Loucy (cell line): ENCODE data around the gene SEPTIN2.
"Not testable (repeated sequence)": the region's sequence is repeated elsewhere in the genome, so short reads cannot be mapped to it uniquely, and the experiment has no call there.

Experiments
- EZH2phosphoT487 ChIP-seq: fragments of 200-600 bp; IDR thresholded peaks from 2 replicates; pipeline ENCODE4 v1.6.1; 2018; ENCODE audit warnings: antibody characterized with exemption, mild to moderate bottlenecking, moderate library complexity, borderline replicate concordance
- TF ChIP-seq, protein P1 (sequence below): fragments of 200-600 bp; sonication (generic); conservative IDR thresholded peaks from 2 replicates; pipeline ENCODE4 v1.5.1; 2014; ENCODE audit warnings: mild to moderate bottlenecking, antibody characterized with exemption, low read length

- TF ChIP-seq, protein P1, sequence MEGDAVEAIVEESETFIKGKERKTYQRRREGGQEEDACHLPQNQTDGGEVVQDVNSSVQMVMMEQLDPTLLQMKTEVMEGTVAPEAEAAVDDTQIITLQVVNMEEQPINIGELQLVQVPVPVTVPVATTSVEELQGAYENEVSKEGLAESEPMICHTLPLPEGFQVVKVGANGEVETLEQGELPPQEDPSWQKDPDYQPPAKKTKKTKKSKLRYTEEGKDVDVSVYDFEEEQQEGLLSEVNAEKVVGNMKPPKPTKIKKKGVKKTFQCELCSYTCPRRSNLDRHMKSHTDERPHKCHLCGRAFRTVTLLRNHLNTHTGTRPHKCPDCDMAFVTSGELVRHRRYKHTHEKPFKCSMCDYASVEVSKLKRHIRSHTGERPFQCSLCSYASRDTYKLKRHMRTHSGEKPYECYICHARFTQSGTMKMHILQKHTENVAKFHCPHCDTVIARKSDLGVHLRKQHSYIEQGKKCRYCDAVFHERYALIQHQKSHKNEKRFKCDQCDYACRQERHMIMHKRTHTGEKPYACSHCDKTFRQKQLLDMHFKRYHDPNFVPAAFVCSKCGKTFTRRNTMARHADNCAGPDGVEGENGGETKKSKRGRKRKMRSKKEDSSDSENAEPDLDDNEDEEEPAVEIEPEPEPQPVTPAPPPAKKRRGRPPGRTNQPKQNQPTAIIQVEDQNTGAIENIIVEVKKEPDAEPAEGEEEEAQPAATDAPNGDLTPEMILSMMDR: not testable (repeated sequence)
- TF ChIP-seq EZH2phosphoT487: not testable (repeated sequence)
Measured at GRCh38 chr2:241318830-241319229, 3.1 kb downstream of the SEPTIN2 start.
